IMR-90 (cell line): ENCODE results near the gene TPT1. TPM values are rescaled to one million over a fixed set of nuclear protein-coding genes. Genes with fewer than 3 reads are reported as not detected.

ENCODE experiments used
- ATAC-seq: fragments of 200-7000 bp; cut with Tn5 transposase; 2 replicates; pipeline ENCODE4 v1.9.1; 2020; ENCODE audit warnings: low read depth, mild to moderate bottlenecking, moderate library complexity
- BruUV-seq: library from RNA; stranded (reverse); fragments of 400-500 nt; replicated peaks from 2 replicates; lab custom pipeline; 2021; lab: Mats Ljungman, UMichigan
- CTCF ChIA-PET: fragments of 300-600 bp; formaldehyde crosslinking; extraction: SDS; loops from one replicate; lab custom pipeline; 2021; ENCODE audit warnings: antibody characterized with exemption; lab: Yijun Ruan, JAX
- POLR2A ChIA-PET: fragments of 300-600 bp; sonication (Branson Sonifier 250); formaldehyde crosslinking; loops from one replicate; lab custom pipeline; 2022; ENCODE audit warnings: antibody characterized with exemption; ENCODE audit not compliant: unreplicated experiment; lab: Charles Lee
- DNase-seq: peaks from one replicate; pipeline ENCODE4 v3.0.0; 2013
- H2AFZ ChIP-seq: replicated peaks from 2 replicates; pipeline ENCODE3; 2013; ENCODE audit warnings: low read length, mild to moderate bottlenecking; ENCODE audit not compliant: poor library complexity
- H2AK5ac ChIP-seq: 2 replicates; pipeline ENCODE4 v1.6.1; 2013; ENCODE audit warnings: low read depth, low read length, inconsistent platforms
- H2AK9ac ChIP-seq: replicated peaks from 2 replicates; pipeline ENCODE3; 2013; ENCODE audit warnings: mild to moderate bottlenecking, low read depth, low read length, moderate library complexity; ENCODE audit not compliant: poor library complexity
- H2BK120ac ChIP-seq: 2 replicates; pipeline ENCODE4 v1.6.1; 2013; ENCODE audit warnings: low read depth, low read length, inconsistent platforms
- H2BK15ac ChIP-seq: 3 replicates; pipeline ENCODE4 v1.6.1; 2013; ENCODE audit warnings: low read depth, low read length, inconsistent platforms
- H2BK20ac ChIP-seq: 2 replicates; pipeline ENCODE4 v1.6.1; 2013; ENCODE audit warnings: low read depth, mild to moderate bottlenecking, inconsistent platforms, low read length, moderate library complexity
- H2BK5ac ChIP-seq: 2 replicates; pipeline ENCODE4 v1.6.1; 2013; ENCODE audit warnings: mild to moderate bottlenecking, low read depth, low read length, inconsistent platforms; ENCODE audit not compliant: poor library complexity, severe bottlenecking
- H3K14ac ChIP-seq: replicated peaks from 2 replicates; pipeline ENCODE4 v1.6.1; 2013; ENCODE audit warnings: low read depth, low read length, inconsistent platforms
- H3K18ac ChIP-seq: 2 replicates; pipeline ENCODE4 v1.6.1; 2013; ENCODE audit warnings: low read depth, low read length, control low read depth
- H3K23ac ChIP-seq: 2 replicates; pipeline ENCODE4 v1.6.1; 2013; ENCODE audit warnings: low read depth, low read length, inconsistent platforms
- H3K27ac ChIP-seq: 2 replicates; pipeline ENCODE4 v1.5.1; 2013; ENCODE audit warnings: mild to moderate bottlenecking, control low read depth, low read length; ENCODE audit not compliant: insufficient read depth
- H3K27me3 ChIP-seq: 2 replicates; pipeline ENCODE4 v1.6.1; 2013; ENCODE audit warnings: low read length; ENCODE audit not compliant: control insufficient read depth, insufficient read depth
- H3K36me3 ChIP-seq: 2 replicates; pipeline ENCODE4 v1.6.1; 2013; ENCODE audit warnings: low read length, mixed read lengths; ENCODE audit not compliant: control insufficient read depth, insufficient read depth
- H3K4ac ChIP-seq: 2 replicates; pipeline ENCODE4 v1.6.1; 2013; ENCODE audit warnings: low read depth, low read length, inconsistent platforms
- H3K4me1 ChIP-seq: 2 replicates; pipeline ENCODE4 v1.6.1; 2013; ENCODE audit warnings: low read length, mixed read lengths; ENCODE audit not compliant: control insufficient read depth, insufficient read depth
- H3K4me2 ChIP-seq: 2 replicates; pipeline ENCODE4 v1.6.1; 2013; ENCODE audit warnings: low read depth, mild to moderate bottlenecking, control low read depth, low read length, moderate library complexity
- H3K4me3 ChIP-seq: 2 replicates; pipeline ENCODE4 v1.5.1; 2013; ENCODE audit warnings: low read depth, mild to moderate bottlenecking, control low read depth, low read length, moderate library complexity; ENCODE audit not compliant: insufficient read depth
- H3K56ac ChIP-seq: 2 replicates; pipeline ENCODE4 v1.6.1; 2013; ENCODE audit warnings: low read length, inconsistent platforms; ENCODE audit not compliant: insufficient read depth; ENCODE audit errors: extremely low read depth
- H3K79me1 ChIP-seq, 2 experiments: 2 replicates each; pipeline ENCODE4 v1.6.1; 2013; ENCODE audit warnings: low read length in 2 of 2, inconsistent platforms in 1 of 2, low read depth in 1 of 2
- H3K9ac ChIP-seq: 2 replicates; pipeline ENCODE4 v1.6.1; 2013; ENCODE audit warnings: low read depth, low read length, control low read depth
- H3K9me1 ChIP-seq: 2 replicates; pipeline ENCODE4 v1.6.1; 2013; ENCODE audit warnings: low read length, inconsistent platforms; ENCODE audit not compliant: insufficient read depth
- H3K9me3 ChIP-seq: 2 replicates; pipeline ENCODE4 v1.6.1; 2013; ENCODE audit warnings: low read length; ENCODE audit not compliant: control insufficient read depth, insufficient read depth
- H4K20me1 ChIP-seq: 2 replicates; pipeline ENCODE4 v1.6.1; 2013; ENCODE audit warnings: low read length, inconsistent platforms; ENCODE audit not compliant: insufficient read depth
- H4K5ac ChIP-seq: 2 replicates; pipeline ENCODE4 v1.6.1; 2013; ENCODE audit warnings: mild to moderate bottlenecking, low read depth, low read length, control low read depth
- H4K8ac ChIP-seq, 2 experiments: 2 replicates each; pipeline ENCODE4 v1.6.1; 2013; ENCODE audit warnings: low read depth in 2 of 2, low read length in 2 of 2, control low read depth in 1 of 2, inconsistent platforms in 1 of 2
- H4K91ac ChIP-seq: 2 replicates; pipeline ENCODE4 v1.6.1; 2013; ENCODE audit warnings: low read depth, low read length, inconsistent platforms; ENCODE audit not compliant: insufficient read depth
- BHLHE40 ChIP-seq: fragments of 150-350 bp; IDR thresholded peaks from 2 replicates; pipeline ENCODE4 v1.6.1; 2016; ENCODE audit warnings: mild to moderate bottlenecking, low read depth, low read length
- CEBPB ChIP-seq: IDR thresholded peaks from 2 replicates; pipeline ENCODE4 v1.6.1; 2012; ENCODE audit warnings: low read depth, low read length, improper control_type of control experiment
- CHD1 ChIP-seq: IDR thresholded peaks from 2 replicates; pipeline ENCODE4 v1.6.1; 2012; ENCODE audit warnings: low read depth, low read length, improper control_type of control experiment
- CTCF ChIP-seq: conservative IDR thresholded peaks from 2 replicates; pipeline ENCODE4 v1.5.1; 2012; ENCODE audit warnings: mild to moderate bottlenecking, low read depth, low read length, improper control_type of control experiment
- ELK1 ChIP-seq: fragments of 150-350 bp; IDR thresholded peaks from 2 replicates; pipeline ENCODE4 v1.6.1; 2016; ENCODE audit warnings: low read depth, mild to moderate bottlenecking, low read length, moderate library complexity, borderline replicate concordance
- FOS ChIP-seq: fragments of 150-350 bp; IDR thresholded peaks from 2 replicates; pipeline ENCODE4 v1.6.1; 2016; ENCODE audit warnings: low read depth, low read length
- MXI1 ChIP-seq: IDR thresholded peaks from 2 replicates; pipeline ENCODE4 v1.6.1; 2012; ENCODE audit warnings: low read depth, mild to moderate bottlenecking, low read length, moderate library complexity, borderline replicate concordance
- NFE2L2 ChIP-seq: fragments of 150-350 bp; IDR thresholded peaks from 2 replicates; pipeline ENCODE4 v1.6.1; 2016; ENCODE audit warnings: low read depth, mild to moderate bottlenecking, low read length
- RAD21 ChIP-seq: IDR thresholded peaks from 2 replicates; pipeline ENCODE4 v1.6.1; 2012; ENCODE audit warnings: low read length, improper control_type of control experiment
- RCOR1 ChIP-seq: IDR thresholded peaks from 2 replicates; pipeline ENCODE4 v1.6.1; 2012; ENCODE audit warnings: mild to moderate bottlenecking, low read length, improper control_type of control experiment; ENCODE audit not compliant: insufficient replicate concordance
- RFX5 ChIP-seq: IDR thresholded peaks from 2 replicates; pipeline ENCODE4 v1.8.0; 2012; ENCODE audit warnings: low read depth, mild to moderate bottlenecking, low read length, moderate library complexity
- SMC3 ChIP-seq: fragments of 150-350 bp; IDR thresholded peaks from 2 replicates; pipeline ENCODE4 v1.6.1; 2016; ENCODE audit warnings: low read depth, mild to moderate bottlenecking, antibody characterized with exemption, low read length, moderate library complexity
- USF2 ChIP-seq: fragments of 150-350 bp; IDR thresholded peaks from 2 replicates; pipeline ENCODE4 v1.6.1; 2017; ENCODE audit warnings: mild to moderate bottlenecking, antibody characterized with exemption, low read length, low read depth
- WGBS, 2 experiments: methylation state at CpG; one replicate each; pipeline versions ENCODE4 v1.1.5 to v1.1.7; 2013; ENCODE audit warnings: missing lambda C conversion rate in 2 of 2; ENCODE audit not compliant: insufficient read length in 1 of 2; ENCODE audit errors: extremely low coverage in 2 of 2; 5-methylcytosine and 5-hydroxymethylcytosine counted together
- dilution Hi-C: fragments of 300-500 bp; cut with HindIII; formaldehyde crosslinking; loops from one replicate; pipeline ENCODE4 v1.14.3; 2018; ENCODE audit warnings: low sequenced_read_pairs; ENCODE audit not compliant: unreplicated experiment
- in situ Hi-C: fragments of 300-500 bp; cut with MboI; formaldehyde crosslinking; loops from 3 replicates; pipeline ENCODE4 v1.14.3; 2019; ENCODE audit warnings: low sequenced_read_pairs, inconsistent platforms, mixed read lengths
- intact Hi-C: fragments of 100-400 bp; cut with micrococcal nuclease; formaldehyde crosslinking; loops from 2 replicates; pipeline ENCODE4 v1.10.0; 2022
- polyA plus RNA-seq, 3 experiments: library from polyadenylated mRNA; depleted of rRNA; stranded (reverse); fragments of >200 nt; gene quantifications; 2 replicates each; pipeline ENCODE4 v1.2.3, GENCODE V29; 2012; ENCODE audit warnings: low replicate concordance in 1 of 3
- total RNA-seq: library from RNA; depleted of rRNA; stranded (reverse); fragments of >200 nt; gene quantifications from 2 replicates; pipeline ENCODE4 v1.2.3, GENCODE V29; 2012

The TPT1 gene
- total and polyA plus RNA-seq, 2 of the 4 experiments (the other 2 are of a cell fraction), result 1,663 to 2,665 TPM

GRCh38 chr13:45372189-45373161 is 31.5 kb upstream of the TPT1 start:
- Histone ChIP-seq H4K8ac (no peak overlapping the region), H2AK9ac (no peak overlapping the region), H3K23ac (no peak overlapping the region), H3K4ac (no peak overlapping the region), H3K56ac (no peak overlapping the region), H3K4me2 (no peak overlapping the region; the same call in 1 of the 2 replicates), H3K27me3 (no peaks in the 10 kb centered on the region), H3K18ac (no peak overlapping the region), H2BK20ac (no peak overlapping the region), H3K9me3 (no peaks in the 10 kb centered on the region), H3K14ac (0 out of 2 replicates have a peak overlapping the region, but pooled peaks have one; percentile 4), H2BK5ac (no peak overlapping the region), H2BK120ac (no peak overlapping the region), H3K36me3 (peaks cover 6% of the 10 kb centered on the region; the same call in 1 of the 2 replicates), H3K27ac (no peak overlapping the region), H3K9ac (no peak overlapping the region), H2AFZ (no peak overlapping the region), H3K9me1 (peaks cover 8% of the 10 kb centered on the region), H4K5ac (no peak overlapping the region), H3K4me1 (peaks cover 12% of the 10 kb centered on the region), H4K20me1 (no peaks in the 10 kb centered on the region), H3K4me3 (no peak overlapping the region), H2BK15ac (no peak overlapping the region), H4K91ac (no peak overlapping the region), H2AK5ac (no peak overlapping the region), H3K79me1 (peaks cover 2 to 19% of the 10 kb centered on the region in 2 experiments; a peak in 1 of 4 replicates)
- in situ Hi-C loops (loop anchor here (25.0 kb wide), 1 partner anchor 615 kb away; no protein-coding TSS in a partner anchor), intact Hi-C loops (loop anchor here (5.0 kb wide), 3 partner anchors 40 to 250 kb away; no protein-coding TSS in a partner anchor), dilution Hi-C loops (no loop called here)
- POLR2A ChIA-PET, result no interaction called here
- 97% methylated on average over 16 of the region's 24 CpGs; no CpG with 5 or more reads in 1 of the 2 experiments for WGBS, 2 experiments
- no peak; the same call in 1 of the 2 replicates for ATAC-seq
- DNase-seq, result peak; percentile 15
- CTCF ChIA-PET, result interaction anchor here (1.2 kb wide), 1 partner anchor 23 kb away, joined by 4 read pairs; no protein-coding TSS in a partner anchor
- BruUV-seq, result no TSS peak
- TF ChIP-seq RCOR1, result no peak
- no peak for TF ChIP-seq RFX5
- no peak for TF ChIP-seq SMC3
- TF ChIP-seq FOS, result no peak
- no peak for TF ChIP-seq ELK1
- no peak for TF ChIP-seq NFE2L2
- no peak for TF ChIP-seq USF2
- TF ChIP-seq CHD1, result no peak
- TF ChIP-seq MXI1, result no peak
- no peak for TF ChIP-seq CEBPB
- no peak for TF ChIP-seq RAD21
- no peak for TF ChIP-seq CTCF
- no peak for TF ChIP-seq BHLHE40
